Esophagus (tissue), 2 donors: ENCODE results near the gene NMUR1. TPM values are rescaled to one million over a fixed set of nuclear protein-coding genes. Genes with fewer than 3 reads are reported as not detected.
"Not testable (repeated sequence)": the region's sequence is repeated elsewhere in the genome, so short reads cannot be mapped to it uniquely, and the experiment has no call there.

Source experiments
- H3K27ac ChIP-seq, 2 donors: one replicate each; pipeline ENCODE4 v1.5.1; 2013; ENCODE audit warnings: low read depth in 2 of 2, mild to moderate bottlenecking in 2 of 2, inconsistent platforms in 1 of 2, low read length in 1 of 2, moderate library complexity in 1 of 2
- H3K27me3 ChIP-seq, 2 donors: one replicate each; pipeline ENCODE4 v1.6.1; 2013; ENCODE audit warnings: low read length in 2 of 2, control low read depth in 1 of 2, mild to moderate bottlenecking in 1 of 2; ENCODE audit not compliant: insufficient read depth in 2 of 2, control insufficient read depth in 1 of 2
- H3K36me3 ChIP-seq, 2 donors: one replicate each; pipeline ENCODE4 v1.6.1; 2013; ENCODE audit warnings: low read length in 1 of 2; ENCODE audit not compliant: control insufficient read depth in 2 of 2, insufficient read depth in 2 of 2
- H3K4me1 ChIP-seq, 2 donors: one replicate each; pipeline ENCODE4 v1.6.1; 2013; ENCODE audit warnings: low read length in 1 of 2; ENCODE audit not compliant: control insufficient read depth in 2 of 2, insufficient read depth in 2 of 2
- H3K4me3 ChIP-seq, 2 donors: one replicate each; pipeline ENCODE4 v1.5.1; 2013; ENCODE audit warnings: low read length in 2 of 2, mild to moderate bottlenecking in 2 of 2, low read depth in 1 of 2, moderate library complexity in 1 of 2
- H3K9me3 ChIP-seq, 2 donors: one replicate each; pipeline ENCODE4 v1.6.1; 2013; ENCODE audit warnings: mild to moderate bottlenecking in 2 of 2, low read depth in 1 of 2, low read length in 1 of 2, moderate library complexity in 1 of 2; ENCODE audit not compliant: control insufficient read depth in 2 of 2, insufficient read depth in 1 of 2
- WGBS, 2 donors: extraction: QIAGEN DNeasy Blood & Tissue Kit; methylation state at CpG; one replicate each; pipeline ENCODE4 v1.1.7; 2013; 5-methylcytosine and 5-hydroxymethylcytosine counted together
- polyA plus RNA-seq, 2 donors: library from polyadenylated mRNA; stranded (reverse); fragments of 200-250 nt; gene quantifications; one replicate each; pipeline ENCODE4 v1.2.3, GENCODE V29; 2013
- donor health status: healthy with polysubstance abuse.
- donor health status: Bipolar disorder and iron deficiency.

Gene NMUR1, protein sequence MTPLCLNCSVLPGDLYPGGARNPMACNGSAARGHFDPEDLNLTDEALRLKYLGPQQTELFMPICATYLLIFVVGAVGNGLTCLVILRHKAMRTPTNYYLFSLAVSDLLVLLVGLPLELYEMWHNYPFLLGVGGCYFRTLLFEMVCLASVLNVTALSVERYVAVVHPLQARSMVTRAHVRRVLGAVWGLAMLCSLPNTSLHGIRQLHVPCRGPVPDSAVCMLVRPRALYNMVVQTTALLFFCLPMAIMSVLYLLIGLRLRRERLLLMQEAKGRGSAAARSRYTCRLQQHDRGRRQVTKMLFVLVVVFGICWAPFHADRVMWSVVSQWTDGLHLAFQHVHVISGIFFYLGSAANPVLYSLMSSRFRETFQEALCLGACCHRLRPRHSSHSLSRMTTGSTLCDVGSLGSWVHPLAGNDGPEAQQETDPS
- polyA plus RNA-seq, result under 1 TPM; 0.33 to 0.47 TPM

GRCh38 chr2:231530099-231531011, at the start of gene NMUR1:
NMUR1 (minus strand) TSS chr2:231530445; CDS start chr2:231530361, 84 bp downstream.
- Histone ChIP-seq H3K4me1 (peaks cover 3 to 4% of the 10 kb centered on the region in 2 donors), H3K27me3 (no peaks in the 10 kb centered on the region), H3K27ac (no peak within 1 kb of the TSS), H3K4me3 (peak within 1 kb of the TSS; percentile 8 to 13), H3K9me3 (no peaks in the 10 kb centered on the region), H3K36me3 (no peaks in the 10 kb centered on the region)
- WGBS, 2 donors, result 14 to 17% methylated on average over 71 to 85 of the region's 85 CpGs

- WGBS, 2 donors, result 92 to 94% methylated on average over 3 of the region's 3 CpGs
- Histone ChIP-seq H3K27me3 (no peaks in the 10 kb centered on the region), H3K9me3 (peaks cover 0 to 2% of the 10 kb centered on the region in 2 donors), H3K4me1 (no peaks in the 10 kb centered on the region), H3K27ac (no peak overlapping the region), H3K36me3 (no peaks in the 10 kb centered on the region), H3K4me3 (no peak overlapping the region)
These were observed 49.3 kb upstream of the NMUR1 start for GRCh38 chr2:231579560-231579959.

GRCh38 chr2:231578655-231579054, 48.4 kb upstream of the NMUR1 start:
- H3K9me3 ChIP-seq, H3K27me3 ChIP-seq, H3K4me3 ChIP-seq, H3K4me1 ChIP-seq, H3K27ac ChIP-seq, H3K36me3 ChIP-seq: not testable (repeated sequence)
- 97 to 98% methylated on average over 2 of the region's 2 CpGs for WGBS, 2 donors

- Histone ChIP-seq H3K4me1 (no peaks in the 10 kb centered on the region), H3K9me3 (peaks cover 0 to 2% of the 10 kb centered on the region in 2 donors), H3K27me3 (no peaks in the 10 kb centered on the region), H3K4me3 (no peak overlapping the region), H3K36me3 (no peaks in the 10 kb centered on the region), H3K27ac (no peak overlapping the region)
- 89 to 93% methylated on average over 4 of the region's 4 CpGs for WGBS, 2 donors
These were observed 46.2 kb upstream of the NMUR1 start for GRCh38 chr2:231576465-231576864.

GRCh38 chr2:231575612-231576256, 45.5 kb upstream of the NMUR1 start:
- no peaks in the 10 kb centered on the region for H3K4me1 ChIP-seq
- 92 to 93% methylated on average over 10 of the region's 10 CpGs for WGBS, 2 donors
- no peaks in the 10 kb centered on the region for H3K36me3 ChIP-seq
- no peaks in the 10 kb centered on the region for H3K27me3 ChIP-seq
- H3K9me3 ChIP-seq, result peaks cover 0 to 2% of the 10 kb centered on the region in 2 donors
- no peak overlapping the region for H3K27ac ChIP-seq
- H3K4me3 ChIP-seq, result no peak overlapping the region

GRCh38 chr2:231573698-231574421, 43.6 kb upstream of the NMUR1 start:
- Histone ChIP-seq H3K27me3 (no peaks in the 10 kb centered on the region), H3K36me3 (no peaks in the 10 kb centered on the region), H3K4me3 (no peak overlapping the region), H3K9me3 (peaks cover 0 to 2% of the 10 kb centered on the region in 2 donors), H3K27ac (no peak overlapping the region), H3K4me1 (no peaks in the 10 kb centered on the region)
- WGBS, 2 donors, result 86 to 87% methylated on average over 15 of the region's 15 CpGs

DNA sequence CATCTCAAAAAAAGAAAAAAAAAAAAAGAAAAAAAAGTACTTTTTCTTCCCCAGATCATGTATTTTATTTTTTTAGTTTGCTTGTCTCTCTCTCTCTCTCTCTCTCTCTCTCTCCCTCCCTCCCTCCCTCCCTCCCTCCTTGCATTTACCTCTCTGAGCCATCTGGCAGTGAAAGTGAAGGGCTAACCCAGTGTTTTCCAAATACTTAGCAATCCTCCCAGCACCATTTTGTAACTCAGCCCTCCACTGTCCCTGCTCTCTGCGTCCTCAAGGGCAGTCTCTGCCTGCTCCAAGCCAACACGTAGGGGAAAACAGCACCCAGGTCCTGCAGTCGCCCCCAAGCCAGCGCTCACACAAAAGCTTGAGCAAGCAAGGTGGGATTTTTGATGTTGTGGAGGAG, 42.9 kb upstream of the NMUR1 start:
- H3K36me3 ChIP-seq, result no peaks in the 10 kb centered on the region
- H3K4me1 ChIP-seq, result no peaks in the 10 kb centered on the region
- peaks cover 0 to 2% of the 10 kb centered on the region in 2 donors for H3K9me3 ChIP-seq
- H3K4me3 ChIP-seq, result no peak overlapping the region
- no peaks in the 10 kb centered on the region for H3K27me3 ChIP-seq
- WGBS, 2 donors, result 64 to 69% methylated on average over 4 of the region's 4 CpGs
- no peak overlapping the region for H3K27ac ChIP-seq

- whole genome bisulfite sequencing, 2 donors, result 57 to 78% methylated on average over 4 of the region's 4 CpGs
- Histone ChIP-seq H3K36me3 (no peaks in the 10 kb centered on the region), H3K27me3 (no peaks in the 10 kb centered on the region), H3K4me3 (no peak overlapping the region), H3K27ac (no peak overlapping the region), H3K9me3 (peaks cover 0 to 2% of the 10 kb centered on the region in 2 donors), H3K4me1 (no peaks in the 10 kb centered on the region)
These were observed 41.5 kb upstream of the NMUR1 start for GRCh38 chr2:231571661-231572191.

DNA sequence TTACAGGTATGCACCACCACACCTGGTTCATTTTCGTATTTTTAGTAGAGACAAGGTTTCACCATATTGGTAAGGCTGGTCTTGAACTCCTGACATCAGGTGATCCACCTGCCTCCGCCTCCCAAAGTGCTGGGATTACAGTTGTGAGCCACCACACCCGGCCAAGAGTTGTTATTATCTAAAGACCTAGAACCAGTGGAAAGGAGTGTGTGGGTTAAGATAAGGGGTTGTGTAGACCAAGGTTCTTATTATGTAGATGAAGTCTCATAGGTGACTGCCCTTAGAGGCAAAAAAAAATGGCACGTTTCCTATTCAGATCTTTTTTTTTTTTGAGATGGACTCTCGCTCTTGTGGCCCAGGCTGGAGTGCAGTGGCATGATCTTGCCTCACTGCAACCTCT, 40.7 kb upstream of the NMUR1 start:
- 78 to 91% methylated on average over 5 of the region's 5 CpGs for WGBS, 2 donors
- not testable (repeated sequence) for H3K4me1 ChIP-seq, H3K4me3 ChIP-seq, H3K9me3 ChIP-seq, H3K36me3 ChIP-seq, H3K27ac ChIP-seq, H3K27me3 ChIP-seq
